HepG2 (cell line): ENCODE results near the gene AATF. TPM values are rescaled to one million over a fixed set of nuclear protein-coding genes. Genes with fewer than 3 reads are reported as not detected.

Source experiments
- ATAC-seq: fragments of 200-7000 bp; cut with Tn5 transposase; 3 replicates; pipeline ENCODE4 v1.9.1; 2020; ENCODE audit warnings: mild to moderate bottlenecking, moderate library complexity
- BruUV-seq: library from RNA; stranded (reverse); fragments of 400-500 nt; replicated peaks from 2 replicates; lab custom pipeline; 2021; lab: Mats Ljungman, UMichigan
- CTCF ChIA-PET: fragments of 300-600 bp; formaldehyde crosslinking; extraction: SDS; loops from one replicate; lab custom pipeline; 2021; ENCODE audit warnings: low total read pairs, inconsistent platforms, low intra/inter-chr PET ratio; lab: Yijun Ruan, JAX
- POLR2A ChIA-PET: fragments of 350-600 bp; sonication (Branson Sonifier 250); formaldehyde crosslinking; loops from one replicate; lab custom pipeline; 2020; ENCODE audit warnings: antibody characterized with exemption, inconsistent platforms; lab: Yijun Ruan, JAX
- DNase-seq: peaks from one replicate; pipeline ENCODE4 v3.0.0-alpha.2; 2015; ENCODE audit warnings: low spot score
- FAIRE-seq: peaks from 3 replicates; lab custom pipeline; 2011; peaks lifted over from hg19 to GRCh38; lab: Jason Lieb, UNC
- H2AFZ ChIP-seq: one replicate; pipeline ENCODE4 v1.6.1; 2011; ENCODE audit warnings: low read length, inconsistent platforms
- H3K27ac ChIP-seq: fragments of 300-600 bp; 3 replicates; pipeline ENCODE4 v1.8.0; 2011; ENCODE audit warnings: mixed run types, mild to moderate bottlenecking, mixed read lengths, low read length, inconsistent platforms; ENCODE audit not compliant: insufficient read depth; ENCODE audit errors: extremely low read length
- H3K27me3 ChIP-seq, 2 experiments: fragments of 200-600 bp in 1 of 2; 2 replicates in 1 of 2; 3 replicates in 1 of 2; pipeline versions ENCODE4 v1.6.0 to v1.8.0; 2011; ENCODE audit warnings: low read length in 2 of 2, mild to moderate bottlenecking in 2 of 2, moderate library complexity in 2 of 2, inconsistent platforms in 1 of 2; ENCODE audit not compliant: insufficient read depth in 2 of 2, control insufficient read depth in 1 of 2
- H3K36me3 ChIP-seq, 2 experiments: fragments of 200-600 bp in 1 of 2; replicated peaks in 1 of 2; 2 replicates in 1 of 2; 3 replicates in 1 of 2; pipeline versions ENCODE4 v1.5.1 to v1.8.0; 2011; ENCODE audit warnings: low read length in 2 of 2, inconsistent platforms in 1 of 2; ENCODE audit not compliant: insufficient read depth in 2 of 2, control insufficient read depth in 1 of 2
- H3K4me1 ChIP-seq: 2 replicates; pipeline ENCODE4 v1.5.1; 2012; ENCODE audit warnings: low read length, inconsistent platforms; ENCODE audit not compliant: insufficient read depth
- H3K4me2 ChIP-seq: 2 replicates; pipeline ENCODE4 v1.6.0; 2011; ENCODE audit warnings: low read depth, low read length, inconsistent platforms
- H3K4me3 ChIP-seq, 3 experiments: fragments of 200-600 bp in 1 of 3; sonication (generic), shearing (Covaris generic) in 1 of 3; replicated peaks in 1 of 3; 2 replicates each; pipeline ENCODE4 v1.5.1; 2011 to 2016; ENCODE audit warnings: low read length in 3 of 3, inconsistent platforms in 2 of 3, low read depth in 2 of 3, mild to moderate bottlenecking in 2 of 3, control low read depth in 1 of 3, mixed read lengths in 1 of 3; ENCODE audit not compliant: insufficient read depth in 1 of 3
- H3K79me2 ChIP-seq: one replicate; pipeline ENCODE4 v1.6.1; 2011; ENCODE audit warnings: low read length, inconsistent platforms; ENCODE audit not compliant: insufficient read depth
- H3K9ac ChIP-seq: 2 replicates; pipeline ENCODE4 v1.6.0; 2011; ENCODE audit warnings: mild to moderate bottlenecking, low read depth, low read length, inconsistent platforms; ENCODE audit not compliant: insufficient read depth
- H3K9me3 ChIP-seq: 2 replicates; pipeline ENCODE4 v1.5.1; 2012; ENCODE audit warnings: mild to moderate bottlenecking, low read length
- H4K20me1 ChIP-seq: 2 replicates; pipeline ENCODE4 v1.6.0; 2011; ENCODE audit warnings: inconsistent platforms, mild to moderate bottlenecking, low read length, moderate library complexity; ENCODE audit not compliant: insufficient read depth
- KDM6A ChIP-seq: IDR thresholded peaks from 2 replicates; pipeline ENCODE4 v1.6.1; 2016; ENCODE audit warnings: low read depth
- RARA ChIP-seq: IDR thresholded peaks from 2 replicates; pipeline ENCODE4 v1.6.1; 2016; ENCODE audit warnings: missing genetic modification reagents, missing compliant biosample characterization
- XBP1 ChIP-seq: sonication (generic); formaldehyde crosslinking; IDR thresholded peaks from 2 replicates; pipeline ENCODE4 v1.5.0; 2020; ENCODE audit warnings: missing genetic modification reagents
- ZBTB44 ChIP-seq: sonication (generic); formaldehyde crosslinking; IDR thresholded peaks from 2 replicates; pipeline ENCODE4 v1.4.0; 2020; ENCODE audit warnings: missing genetic modification reagents
- ZFY ChIP-seq: sonication (generic); formaldehyde crosslinking; IDR thresholded peaks from 2 replicates; pipeline ENCODE4 v1.4.0; 2020; ENCODE audit warnings: missing genetic modification reagents
- ZNF383 ChIP-seq: sonication (generic); formaldehyde crosslinking; IDR thresholded peaks from 2 replicates; pipeline ENCODE4 v1.4.0; 2020; ENCODE audit warnings: missing genetic modification reagents, mild to moderate bottlenecking, borderline replicate concordance
- ZNF552 ChIP-seq: sonication (generic); formaldehyde crosslinking; IDR thresholded peaks from 2 replicates; pipeline ENCODE4 v1.9.0; 2022; ENCODE audit warnings: missing genetic modification reagents, mild to moderate bottlenecking, borderline replicate concordance
- ZNF614 ChIP-seq: IDR thresholded peaks from 2 replicates; pipeline ENCODE4 v1.6.1; 2018; ENCODE audit warnings: missing biosample characterization, missing genetic modification reagents, inconsistent platforms, borderline replicate concordance
- ZNF790 ChIP-seq: sonication (generic); formaldehyde crosslinking; IDR thresholded peaks from 2 replicates; pipeline ENCODE4 v1.8.0; 2022; ENCODE audit warnings: missing genetic modification reagents, mild to moderate bottlenecking, borderline replicate concordance
- ZNF879 ChIP-seq: sonication (generic); formaldehyde crosslinking; IDR thresholded peaks from 2 replicates; pipeline ENCODE4 v1.8.1; 2023; ENCODE audit warnings: missing genetic modification reagents
- WGBS: methylation state at CpG from one replicate; pipeline ENCODE4 v1.1.6; 2017; ENCODE audit warnings: low lambda C conversion rate; 5-methylcytosine and 5-hydroxymethylcytosine counted together
- in situ Hi-C: cut with HindIII; loops from 2 replicates; pipeline ENCODE4 v1.10.0; 2017; ENCODE audit warnings: low pct_unique_long_range_greater_than_20kb; ENCODE audit not compliant: extremely low pct_ligation_motif_present
- intact Hi-C: fragments of 100-400 bp; cut with micrococcal nuclease; formaldehyde crosslinking; loops from one replicate; pipeline ENCODE4 v1.10.0; 2022; ENCODE audit not compliant: unreplicated experiment
- polyA plus RNA-seq, 8 experiments: library from polyadenylated mRNA; depleted of rRNA in 3 of 8; stranded (reverse) in 7 of 8; unstranded in 1 of 8; fragments of >200 nt; fragmentation: Illumina TruSeq in 4 of 8; extraction: Trizol in 4 of 8; gene quantifications; 2 replicates each; pipeline versions ENCODE4 v1.2.1 to v1.2.3, GENCODE V29; 2011 to 2016; ENCODE audit warnings: low read depth in 4 of 8, missing spikeins in 1 of 8, mixed read lengths in 1 of 8; ENCODE audit not compliant: insufficient read depth in 1 of 8
- total RNA-seq, 5 experiments: library from RNA; depleted of rRNA; stranded (reverse); fragments of >200 nt; fragmentation: Illumina TruSeq; extraction: Trizol; gene quantifications; 2 replicates each; pipeline ENCODE4 v1.2.3, GENCODE V29; 2016; ENCODE audit warnings: low read depth in 1 of 5

AATF gene
- total and polyA plus RNA-seq, 2 of the 13 experiments (the other 11 are each of a cell fraction or from before 2014, with no cell fraction given) = 9.1 to 53.3 TPM

- no peak for TF ChIP-seq ZNF552 (CRISPR knock-in tag)
- no peak for TF ChIP-seq ZNF790 (CRISPR knock-in tag)
- no peak for TF ChIP-seq KDM6A (CRISPR knock-in tag)
- no peak for TF ChIP-seq RARA (CRISPR knock-in tag)
- no peak for TF ChIP-seq ZNF879 (CRISPR knock-in tag)
- TF ChIP-seq ZFY (CRISPR knock-in tag) = no peak
- no peak for TF ChIP-seq ZBTB44 (CRISPR knock-in tag)
- TF ChIP-seq ZNF614 (CRISPR knock-in tag) = no peak
- TF ChIP-seq, all 625 proteins: peak for 0
Observed at GRCh38 chr17:36979565-36979941, 30.8 kb downstream of the AATF start (continued).

GRCh38 chr17:36980280-36980761 is 31.6 kb downstream of the AATF start:
- no TSS peak for BruUV-seq
- H3K4me3 ChIP-seq = no peak overlapping the region
- FAIRE-seq = no peak
- WGBS = 60% methylated on average over 2 of the region's 2 CpGs
- no peak overlapping the region for H2AFZ ChIP-seq
- ChIA-PET CTCF (no interaction called here), POLR2A (no interaction called here)
- DNase-seq = no peak
- in situ Hi-C loops = no loop called here
- intact Hi-C loops = no loop called here
- peaks cover 0 to 3% of the 10 kb centered on the region in 2 experiments; a peak in 2 of 5 replicates for H3K36me3 ChIP-seq
- H4K20me1 ChIP-seq = no peaks in the 10 kb centered on the region
- peaks cover 4% of the 10 kb centered on the region for H3K79me2 ChIP-seq
- no peaks in the 10 kb centered on the region for H3K27me3 ChIP-seq
- TF ChIP-seq XBP1 (CRISPR knock-in tag) = no peak
- TF ChIP-seq ZNF383 (CRISPR knock-in tag) = no peak
- ATAC-seq = no peak
- no peaks in the 10 kb centered on the region for H3K9me3 ChIP-seq
- no peak overlapping the region for H3K27ac ChIP-seq
- H3K4me1 ChIP-seq = no peaks in the 10 kb centered on the region
- H3K9ac ChIP-seq = no peak overlapping the region
- H3K4me2 ChIP-seq = no peak overlapping the region
